GM12892 (cell line): ENCODE measurements around the gene MIX23.

Experiments used
- DNase-seq: peaks from one replicate; pipeline ENCODE4 v3.0.0; 2011; ENCODE audit not compliant: insufficient read length
- FAIRE-seq: peaks from 2 replicates; lab custom pipeline; 2011; peaks lifted over from hg19 to GRCh38; lab: Jason Lieb, UNC
- POLR2A ChIP-seq: IDR thresholded peaks from 2 replicates; pipeline ENCODE4 v1.6.1; 2011; ENCODE audit warnings: low read depth, low read length, control low read depth
- POLR2AphosphoS5 ChIP-seq: IDR thresholded peaks from 2 replicates; pipeline ENCODE4 v1.6.1; 2011; ENCODE audit warnings: low read depth, low read length, control low read depth
- TAF1 ChIP-seq: IDR thresholded peaks from 2 replicates; pipeline ENCODE4 v1.6.1; 2011; ENCODE audit warnings: low read depth, mild to moderate bottlenecking, control low read depth, low read length, borderline replicate concordance

MIX23 gene

GRCh38 chr3:122362026-122362425 is 21.0 kb downstream of the MIX23 start:
- DNase-seq (no peak), FAIRE-seq (no peak)
- TF ChIP-seq POLR2A (no peak), TAF1 (no peak), POLR2AphosphoS5 (no peak)

- TF ChIP-seq POLR2AphosphoS5 (no peak), POLR2A (no peak), TAF1 (no peak)
- no peak for FAIRE-seq
- DNase-seq, result no peak
Observed at GRCh38 chr3:122358703-122359032, 24.4 kb downstream of the MIX23 start.

- DNase-seq (no peak), FAIRE-seq (no peak)
- no peak for TF ChIP-seq POLR2AphosphoS5
- no peak for TF ChIP-seq POLR2A
- no peak for TF ChIP-seq TAF1
Observed at GRCh38 chr3:122357828-122358702, 25.0 kb downstream of the MIX23 start.

GRCh38 chr3:122356402-122356801 is 26.6 kb downstream of the MIX23 start:
- no peak for DNase-seq
- no peak for TF ChIP-seq POLR2AphosphoS5
- TF ChIP-seq TAF1, result no peak
- TF ChIP-seq POLR2A, result no peak
- FAIRE-seq, result peak; percentile 68

GRCh38 chr3:122355612-122356011 is 27.4 kb downstream of the MIX23 start:
- DNase-seq, result no peak
- FAIRE-seq, result no peak
- TF ChIP-seq POLR2A, result no peak
- no peak for TF ChIP-seq POLR2AphosphoS5
- TF ChIP-seq TAF1, result no peak

- no peak for DNase-seq
- FAIRE-seq, result no peak
- no peak for TF ChIP-seq TAF1
- no peak for TF ChIP-seq POLR2A
- TF ChIP-seq POLR2AphosphoS5, result no peak
Observed at GRCh38 chr3:122353893-122354401, 29.1 kb downstream of the MIX23 start.

GRCh38 chr3:122353215-122353614 is 29.8 kb downstream of the MIX23 start:
- TF ChIP-seq POLR2AphosphoS5, result no peak
- FAIRE-seq, result no peak
- DNase-seq, result no peak

- DNase-seq, result no peak
Observed at GRCh38 chr3:122351612-122352011, 31.4 kb downstream of the MIX23 start.

GRCh38 chr3:122350814-122351418 is 32.1 kb downstream of the MIX23 start:
- TF ChIP-seq TAF1, result no peak
- no peak for DNase-seq
- no peak for FAIRE-seq

More at GRCh38 chr3:122351612-122352011, 31.4 kb downstream of the MIX23 start:
- TF ChIP-seq POLR2AphosphoS5, result no peak
- TF ChIP-seq TAF1, result no peak
- TF ChIP-seq POLR2A, result no peak
- FAIRE-seq, result no peak

GRCh38 chr3:122349171-122349570 is 33.9 kb downstream of the MIX23 start:
- TF ChIP-seq POLR2A (no peak), POLR2AphosphoS5 (no peak), TAF1 (no peak)
- DNase-seq (no peak), FAIRE-seq (no peak)

GRCh38 chr3:122343654-122344053 is 39.4 kb downstream of the MIX23 start:
- no peak for TF ChIP-seq TAF1
- no peak for TF ChIP-seq POLR2AphosphoS5
- no peak for TF ChIP-seq POLR2A
- FAIRE-seq (peak; percentile 17), DNase-seq (no peak)

- TF ChIP-seq POLR2A (no peak), POLR2AphosphoS5 (no peak), TAF1 (no peak)
- FAIRE-seq, result no peak
- DNase-seq, result no peak
Observed at GRCh38 chr3:122342803-122343202, 40.2 kb downstream of the MIX23 start.
